Mesenchymal stem cell (in vitro differentiated cells and primary cell): ENCODE results near the gene IRF5.

Experiments
- DNase-seq: peaks from one replicate; pipeline ENCODE4 v3.0.0-alpha.2; 2013
- H2AFZ ChIP-seq: one replicate; pipeline ENCODE4 v1.6.1; 2013; ENCODE audit warnings: low read depth, mild to moderate bottlenecking, control low read depth, inconsistent platforms, low read length, moderate library complexity
- H2AK5ac ChIP-seq: 2 replicates; pipeline ENCODE4 v1.6.1; 2013; ENCODE audit warnings: low read length, moderate library complexity, mild to moderate bottlenecking, inconsistent platforms; ENCODE audit not compliant: severe bottlenecking
- H2BK120ac ChIP-seq: one replicate; pipeline ENCODE4 v1.6.1; 2013; ENCODE audit warnings: low read depth, mild to moderate bottlenecking, inconsistent platforms, low read length, moderate library complexity
- H2BK12ac ChIP-seq, 2 experiments: one replicate each; pipeline ENCODE4 v1.6.1; 2013; ENCODE audit warnings: inconsistent platforms in 2 of 2, low read length in 2 of 2, mild to moderate bottlenecking in 2 of 2, moderate library complexity in 2 of 2, control low read depth in 1 of 2
- H2BK15ac ChIP-seq: one replicate; pipeline ENCODE4 v1.6.1; 2013; ENCODE audit warnings: mild to moderate bottlenecking, low read depth, inconsistent platforms; ENCODE audit not compliant: poor library complexity, severe bottlenecking
- H2BK5ac ChIP-seq: 2 replicates; pipeline ENCODE4 v1.6.1; 2013; ENCODE audit warnings: low read depth, mild to moderate bottlenecking, low read length, control low read depth, inconsistent platforms; ENCODE audit not compliant: poor library complexity, severe bottlenecking
- H3K14ac ChIP-seq, 2 experiments: one replicate each; pipeline ENCODE4 v1.6.1; 2013; ENCODE audit warnings: inconsistent platforms in 2 of 2, low read length in 2 of 2, control low read depth in 1 of 2, mild to moderate bottlenecking in 1 of 2, moderate library complexity in 1 of 2
- H3K18ac ChIP-seq, 2 experiments: one replicate each; pipeline ENCODE4 v1.6.1; 2013; ENCODE audit warnings: inconsistent platforms in 2 of 2, low read length in 2 of 2, control low read depth in 1 of 2, low read depth in 1 of 2, mild to moderate bottlenecking in 1 of 2
- H3K23ac ChIP-seq, 2 experiments: one replicate each; pipeline ENCODE4 v1.6.1; 2013; ENCODE audit warnings: inconsistent platforms in 2 of 2, low read length in 2 of 2, mild to moderate bottlenecking in 2 of 2, moderate library complexity in 2 of 2, control low read depth in 1 of 2
- H3K27ac ChIP-seq: 2 replicates; pipeline ENCODE4 v1.5.1; 2013; ENCODE audit warnings: mild to moderate bottlenecking, moderate library complexity, low read length, control low read depth, inconsistent platforms; ENCODE audit not compliant: poor library complexity, severe bottlenecking
- H3K27me3 ChIP-seq, 2 experiments: 2 replicates each; pipeline versions ENCODE4 v1.6.1 to v1.7.0; 2013; ENCODE audit warnings: low read length in 2 of 2, mild to moderate bottlenecking in 2 of 2, moderate library complexity in 2 of 2, control low read depth in 1 of 2, inconsistent platforms in 1 of 2; ENCODE audit not compliant: control insufficient read depth in 1 of 2, insufficient read depth in 1 of 2
- H3K36me3 ChIP-seq, 2 experiments: 2 replicates each; pipeline versions ENCODE4 v1.6.1 to v1.7.0; 2013; ENCODE audit warnings: low read length in 2 of 2, control low read depth in 1 of 2, inconsistent platforms in 1 of 2, low read depth in 1 of 2, mild to moderate bottlenecking in 1 of 2; ENCODE audit not compliant: insufficient read depth in 2 of 2, control insufficient read depth in 1 of 2
- H3K4ac ChIP-seq, 2 experiments: one replicate each; pipeline ENCODE4 v1.6.1; 2013; ENCODE audit warnings: inconsistent platforms in 2 of 2, low read length in 2 of 2, mild to moderate bottlenecking in 2 of 2, moderate library complexity in 2 of 2, control low read depth in 1 of 2, low read depth in 1 of 2
- H3K4me1 ChIP-seq: 2 replicates; pipeline ENCODE4 v1.6.1; 2013; ENCODE audit warnings: low read depth, low read length, control low read depth; ENCODE audit not compliant: control insufficient read depth, insufficient read depth
- H3K4me2 ChIP-seq: 2 replicates; pipeline ENCODE4 v1.6.1; 2013; ENCODE audit warnings: low read length, mild to moderate bottlenecking, inconsistent platforms; ENCODE audit not compliant: poor library complexity, severe bottlenecking
- H3K4me3 ChIP-seq, 2 experiments: 2 replicates each; pipeline versions ENCODE4 v1.5.1 to v1.7.0; 2013; ENCODE audit warnings: low read length in 2 of 2, mild to moderate bottlenecking in 2 of 2, control low read depth in 1 of 2, low read depth in 1 of 2; ENCODE audit not compliant: insufficient read depth in 1 of 2
- H3K79me1 ChIP-seq: replicated peaks from 2 replicates; pipeline ENCODE4 v1.6.1; 2013; ENCODE audit warnings: mild to moderate bottlenecking, control low read depth, low read length, inconsistent platforms; ENCODE audit not compliant: poor library complexity, severe bottlenecking
- H3K9ac ChIP-seq: 2 replicates; pipeline ENCODE4 v1.7.0; 2013; ENCODE audit warnings: mild to moderate bottlenecking, low read length, moderate library complexity
- H3K9me3 ChIP-seq: 2 replicates; pipeline ENCODE4 v1.7.0; 2013; ENCODE audit warnings: mild to moderate bottlenecking, low read length; ENCODE audit not compliant: control insufficient read depth
- H4K8ac ChIP-seq: one replicate; pipeline ENCODE4 v1.6.1; 2013; ENCODE audit warnings: inconsistent platforms, mild to moderate bottlenecking, low read length, moderate library complexity
- H4K91ac ChIP-seq: one replicate; pipeline ENCODE4 v1.6.1; 2013; ENCODE audit warnings: mild to moderate bottlenecking, low read length, inconsistent platforms
- WGBS: methylation state at CpG from one replicate; pipeline ENCODE4 v1.1.7; 2013; ENCODE audit warnings: mixed read lengths; 5-methylcytosine and 5-hydroxymethylcytosine counted together

The IRF5 gene

GRCh38 chr7:128934361-128935341, 3.1 kb upstream of the IRF5 start:
- H3K18ac ChIP-seq = no peak overlapping the region
- no peak overlapping the region for H4K91ac ChIP-seq
- H4K8ac ChIP-seq = no peak overlapping the region
- H3K27ac ChIP-seq = no peak overlapping the region
- H2BK5ac ChIP-seq = no peak overlapping the region
- no peak overlapping the region for H3K4me3 ChIP-seq
- no peak overlapping the region for H2BK120ac ChIP-seq
- no peak overlapping the region for H3K4ac ChIP-seq
- no peak overlapping the region for H3K4me2 ChIP-seq
- peaks cover 36 to 67% of the 10 kb centered on the region in 2 experiments for H3K27me3 ChIP-seq
- DNase-seq = no peak
- no peak overlapping the region for H2BK15ac ChIP-seq
- H2BK12ac ChIP-seq = no peak overlapping the region
- no peaks in the 10 kb centered on the region for H3K36me3 ChIP-seq
- H3K9me3 ChIP-seq = no peaks in the 10 kb centered on the region
- WGBS = 72% methylated on average over 10 of the region's 14 CpGs
- H3K9ac ChIP-seq = no peak overlapping the region
- H2AK5ac ChIP-seq = no peak overlapping the region
- no peaks in the 10 kb centered on the region for H3K79me1 ChIP-seq
- H2AFZ ChIP-seq = no peak overlapping the region
- H3K14ac ChIP-seq = no peak overlapping the region
- peaks cover 18% of the 10 kb centered on the region for H3K4me1 ChIP-seq
- no peak overlapping the region for H3K23ac ChIP-seq

GRCh38 chr7:128935342-128935730, 2.4 kb upstream of the IRF5 start:
- no peak overlapping the region for H2BK12ac ChIP-seq
- H3K18ac ChIP-seq = no peak overlapping the region
- H2AK5ac ChIP-seq = no peak overlapping the region
- no peaks in the 10 kb centered on the region for H3K36me3 ChIP-seq
- no peak overlapping the region for H4K91ac ChIP-seq
- H2AFZ ChIP-seq = no peak overlapping the region
- no peak overlapping the region for H3K14ac ChIP-seq
- peaks cover 43 to 74% of the 10 kb centered on the region in 2 experiments for H3K27me3 ChIP-seq
- H3K27ac ChIP-seq = no peak overlapping the region
- H2BK120ac ChIP-seq = no peak overlapping the region
- no peak overlapping the region for H3K4ac ChIP-seq
- H3K4me2 ChIP-seq = no peak overlapping the region
- H3K9me3 ChIP-seq = no peaks in the 10 kb centered on the region
- H3K9ac ChIP-seq = no peak overlapping the region
- H3K79me1 ChIP-seq = no peaks in the 10 kb centered on the region
- H3K23ac ChIP-seq = no peak overlapping the region
- no peak overlapping the region for H2BK15ac ChIP-seq
- no peak for DNase-seq
- peaks cover 18% of the 10 kb centered on the region for H3K4me1 ChIP-seq
- H3K4me3 ChIP-seq = no peak overlapping the region
- 84% methylated on average over 5 of the region's 6 CpGs for WGBS
- no peak overlapping the region for H2BK5ac ChIP-seq
- H4K8ac ChIP-seq = no peak overlapping the region

- H3K9ac ChIP-seq = no peak overlapping the region
- H2BK12ac ChIP-seq = no peak overlapping the region
- no peak overlapping the region for H3K18ac ChIP-seq
- H2BK120ac ChIP-seq = no peak overlapping the region
- no peak for DNase-seq
- H2AFZ ChIP-seq = no peak overlapping the region
- peaks cover 18% of the 10 kb centered on the region for H3K4me1 ChIP-seq
- H2BK15ac ChIP-seq = no peak overlapping the region
- no peak overlapping the region for H3K4me3 ChIP-seq
- H3K27me3 ChIP-seq = peaks cover 52 to 89% of the 10 kb centered on the region in 2 experiments
- WGBS = 74% methylated on average over 4 of the region's 4 CpGs
- H3K9me3 ChIP-seq = no peaks in the 10 kb centered on the region
- H4K8ac ChIP-seq = no peak overlapping the region
- no peak overlapping the region for H4K91ac ChIP-seq
- H3K36me3 ChIP-seq = no peaks in the 10 kb centered on the region
- no peak overlapping the region for H3K4me2 ChIP-seq
- H2AK5ac ChIP-seq = no peak overlapping the region
- H3K4ac ChIP-seq = no peak overlapping the region
- H3K27ac ChIP-seq = no peak overlapping the region
- no peaks in the 10 kb centered on the region for H3K79me1 ChIP-seq
- no peak overlapping the region for H2BK5ac ChIP-seq
- no peak overlapping the region for H3K14ac ChIP-seq
- H3K23ac ChIP-seq = no peak overlapping the region
These were observed 929 bp upstream of the IRF5 start for GRCh38 chr7:128936798-128937197.

GRCh38 chr7:128937271-128937646, 468 bp upstream of the IRF5 start:
- Histone ChIP-seq H3K79me1 (no peaks in the 10 kb centered on the region), H3K4me3 (no peak overlapping the region), H4K91ac (no peak overlapping the region), H2BK15ac (no peak overlapping the region), H2AFZ (no peak overlapping the region), H3K4me2 (no peak overlapping the region), H3K27me3 (peaks cover 53 to 88% of the 10 kb centered on the region in 2 experiments), H3K36me3 (no peaks in the 10 kb centered on the region), H2BK120ac (no peak overlapping the region), H3K4ac (no peak overlapping the region), H3K9me3 (no peaks in the 10 kb centered on the region), H3K14ac (no peak overlapping the region), H3K4me1 (peaks cover 18% of the 10 kb centered on the region), H3K23ac (no peak overlapping the region), H2BK12ac (no peak overlapping the region), H3K9ac (no peak overlapping the region), H3K18ac (no peak overlapping the region), H4K8ac (no peak overlapping the region), H2AK5ac (no peak overlapping the region), H3K27ac (no peak overlapping the region), H2BK5ac (no peak overlapping the region)
- no peak for DNase-seq
- 60% methylated on average over 17 of the region's 17 CpGs for WGBS
